ENCODE data around the gene IDUA. TPM values are rescaled to one million over a fixed set of nuclear protein-coding genes. Genes with fewer than 3 reads are reported as not detected.

The IDUA gene
- polyA plus RNA-seq, 12 donors: 6.8 to 19.7 (median 11.1) TPM; not detected in 1

- DNase-seq: no peak
Observed at GRCh38 chr4:985123-985830, 1.6 kb upstream of the IDUA start.

- DNase-seq: no peak
Observed at GRCh38 chr4:986428-986878, 391 bp upstream of the IDUA start.

- no peak for DNase-seq
Observed at GRCh38 chr4:987624-988513, 1.0 kb downstream of the IDUA start.

- DNase-seq: no peak
Observed at GRCh38 chr4:988726-989721, 2.2 kb downstream of the IDUA start.

GRCh38 chr4:989722-990471 is 3.1 kb downstream of the IDUA start:
- DNase-seq: no peak

GRCh38 chr4:990746-991367 is 4.0 kb downstream of the IDUA start:
- DNase-seq: no peak

- no peak for DNase-seq
Observed at GRCh38 chr4:991451-992296, 4.8 kb downstream of the IDUA start.

- no peak for DNase-seq
Observed at GRCh38 chr4:992297-993110, 5.7 kb downstream of the IDUA start.

- no peak for DNase-seq
Observed at GRCh38 chr4:993111-994029, 6.5 kb downstream of the IDUA start, which contains the start of gene SLC26A1. Gene SLC26A1 (minus strand): TSS chr4:993404. CDS start chr4:991703, 1,701 bp downstream.

- DNase-seq: no peak
Observed at GRCh38 chr4:995311-996026, 8.6 kb downstream of the IDUA start.

GRCh38 chr4:996030-996996 is 9.5 kb downstream of the IDUA start:
- no peak for DNase-seq

GRCh38 chr4:996997-997374 is 10.1 kb downstream of the IDUA start:
- DNase-seq: no peak

- DNase-seq: no peak
Observed at GRCh38 chr4:997375-998071, 10.7 kb downstream of the IDUA start.

- DNase-seq: no peak
Observed at GRCh38 chr4:998096-998691, 11.3 kb downstream of the IDUA start.
